Measurements from ENCODE around the gene IFTAP. TPM values are rescaled to one million over a fixed set of nuclear protein-coding genes. Genes with fewer than 3 reads are reported as not detected.

IFTAP gene
- total and polyA plus RNA-seq, 7 donors: 12.7 to 77.3 (median 38.5) TPM

DNA sequence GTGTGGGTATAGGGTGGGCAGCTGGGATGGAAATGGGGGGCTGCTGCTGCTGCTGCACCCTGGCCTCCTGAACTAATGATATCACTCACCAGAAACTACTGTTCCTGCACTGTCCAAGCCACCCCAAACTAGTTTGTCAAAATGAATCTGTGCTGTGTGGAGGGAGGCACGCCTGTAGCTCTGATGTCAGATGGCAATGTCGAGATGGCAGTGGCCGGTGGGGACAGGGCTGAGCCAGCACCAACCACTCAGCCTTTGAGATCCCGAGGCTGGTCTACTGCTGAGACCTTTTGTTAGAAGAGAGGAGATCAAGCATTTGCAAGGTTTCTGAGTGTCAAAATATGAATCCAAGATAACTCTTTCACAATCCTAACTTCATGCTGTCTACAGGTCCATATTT lies 25.2 kb upstream of the IFTAP start:
- DNase-seq: no peak
- no peak for TF ChIP-seq EP300 (IDR thresholded peaks at IDR 0.05)
- no peak for TF ChIP-seq POLR2AphosphoS5 (IDR thresholded peaks at IDR 0.05)
- TF ChIP-seq, protein P1, sequence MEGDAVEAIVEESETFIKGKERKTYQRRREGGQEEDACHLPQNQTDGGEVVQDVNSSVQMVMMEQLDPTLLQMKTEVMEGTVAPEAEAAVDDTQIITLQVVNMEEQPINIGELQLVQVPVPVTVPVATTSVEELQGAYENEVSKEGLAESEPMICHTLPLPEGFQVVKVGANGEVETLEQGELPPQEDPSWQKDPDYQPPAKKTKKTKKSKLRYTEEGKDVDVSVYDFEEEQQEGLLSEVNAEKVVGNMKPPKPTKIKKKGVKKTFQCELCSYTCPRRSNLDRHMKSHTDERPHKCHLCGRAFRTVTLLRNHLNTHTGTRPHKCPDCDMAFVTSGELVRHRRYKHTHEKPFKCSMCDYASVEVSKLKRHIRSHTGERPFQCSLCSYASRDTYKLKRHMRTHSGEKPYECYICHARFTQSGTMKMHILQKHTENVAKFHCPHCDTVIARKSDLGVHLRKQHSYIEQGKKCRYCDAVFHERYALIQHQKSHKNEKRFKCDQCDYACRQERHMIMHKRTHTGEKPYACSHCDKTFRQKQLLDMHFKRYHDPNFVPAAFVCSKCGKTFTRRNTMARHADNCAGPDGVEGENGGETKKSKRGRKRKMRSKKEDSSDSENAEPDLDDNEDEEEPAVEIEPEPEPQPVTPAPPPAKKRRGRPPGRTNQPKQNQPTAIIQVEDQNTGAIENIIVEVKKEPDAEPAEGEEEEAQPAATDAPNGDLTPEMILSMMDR (IDR thresholded peaks at IDR 0.05): no peak
- no peak for TF ChIP-seq POLR2A (IDR thresholded peaks at IDR 0.05)
- H3K9me3 ChIP-seq: no peaks in the 10 kb centered on the region
- no peak overlapping the region for H3K27ac ChIP-seq
- intact Hi-C loops (cut with DNase I): no loop called here
- no peaks in the 10 kb centered on the region for H3K27me3 ChIP-seq
- WGBS, 2 donors: 65 to 84% methylated on average over 4 of the region's 4 CpGs
- no peak overlapping the region for H3K4me3 ChIP-seq
- H3K36me3 ChIP-seq: no peaks in the 10 kb centered on the region
- H3K4me1 ChIP-seq: peaks cover 0 to 8% (median 7%) of the 10 kb centered on the region in 4 donors

DNA sequence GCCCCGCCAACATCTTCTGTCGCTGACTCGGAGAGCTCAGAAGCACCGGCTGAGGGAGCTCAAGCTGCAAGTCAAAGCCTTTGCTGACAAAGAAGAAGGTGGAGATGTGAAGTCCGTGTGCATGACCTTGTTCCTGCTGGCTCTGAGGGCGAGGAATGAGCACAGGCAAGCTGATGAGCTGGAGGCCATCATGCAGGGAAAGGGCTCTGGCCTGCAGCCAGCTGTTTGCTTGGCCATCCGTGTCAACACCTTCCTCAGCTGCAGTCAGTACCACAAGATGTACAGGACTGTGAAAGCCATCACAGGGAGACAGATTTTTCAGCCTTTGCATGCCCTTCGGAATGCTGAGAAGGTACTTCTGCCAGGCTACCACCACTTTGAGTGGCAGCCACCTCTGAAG lies 19.8 kb upstream of the IFTAP start:
- intact Hi-C loops (cut with DNase I): no loop called here
- Histone ChIP-seq H3K4me1 (peaks cover 0 to 26% (median 14%) of the 10 kb centered on the region in 4 donors), H3K9me3 (no peaks in the 10 kb centered on the region), H3K27ac (no peak overlapping the region), H3K4me3 (no peak overlapping the region), H3K27me3 (no peaks in the 10 kb centered on the region), H3K36me3 (no peaks in the 10 kb centered on the region)
- WGBS, 2 donors: 84 to 86% methylated on average over 8 of the region's 8 CpGs
- TF ChIP-seq, protein P1 (IDR thresholded peaks at IDR 0.05): no peak
- TF ChIP-seq POLR2AphosphoS5 (IDR thresholded peaks at IDR 0.05) (no peak), POLR2A (IDR thresholded peaks at IDR 0.05) (no peak), EP300 (IDR thresholded peaks at IDR 0.05) (no peak)
- no peak for DNase-seq

- H3K9me3 ChIP-seq: no peaks in the 10 kb centered on the region
These were observed 16.9 kb upstream of the IFTAP start for GRCh38 chr11:36577373-36577772.

DNA sequence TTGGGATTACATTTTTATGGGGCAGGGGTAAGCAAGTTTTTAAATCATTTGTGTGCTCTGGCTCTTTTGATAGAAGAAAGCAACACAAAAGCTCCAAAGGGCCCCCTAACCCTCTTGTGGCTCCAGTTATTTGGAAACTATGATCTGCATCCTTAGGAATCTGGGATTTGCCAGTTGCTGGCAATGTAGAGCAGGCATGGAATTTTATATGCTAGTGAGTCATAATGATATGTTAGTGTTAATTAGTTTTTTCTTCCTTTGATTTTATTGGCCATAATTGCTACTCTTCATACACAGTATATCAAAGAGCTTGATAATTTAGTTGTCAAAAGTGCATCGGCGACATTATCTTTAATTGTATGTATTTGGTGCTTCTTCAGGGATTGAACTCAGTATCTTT lies 16.4 kb upstream of the IFTAP start:
- Histone ChIP-seq H3K4me3 (no peak overlapping the region), H3K4me1 (peaks cover 0 to 26% (median 14%) of the 10 kb centered on the region in 4 donors), H3K27ac (peak overlapping the region; percentile 28 to 70 (median 51)), H3K27me3 (no peaks in the 10 kb centered on the region), H3K9me3 (no peaks in the 10 kb centered on the region), H3K36me3 (no peaks in the 10 kb centered on the region)
- intact Hi-C loops (cut with DNase I): no loop called here
- DNase-seq: no peak
- WGBS, 2 donors: 70 to 74% methylated on average over 2 of the region's 2 CpGs
- TF ChIP-seq POLR2AphosphoS5 (IDR thresholded peaks at IDR 0.05) (no peak), EP300 (IDR thresholded peaks at IDR 0.05) (no peak), POLR2A (IDR thresholded peaks at IDR 0.05) (no peak)
- TF ChIP-seq, protein P1 (IDR thresholded peaks at IDR 0.05): no peak

More at GRCh38 chr11:36577373-36577772, 16.9 kb upstream of the IFTAP start:
- no peak overlapping the region for H3K4me3 ChIP-seq
- DNase-seq: no peak
- no peaks in the 10 kb centered on the region for H3K27me3 ChIP-seq
- intact Hi-C loops (cut with DNase I): no loop called here
- TF ChIP-seq, protein P1 (IDR thresholded peaks at IDR 0.05): no peak
- TF ChIP-seq EP300 (IDR thresholded peaks at IDR 0.05) (no peak), POLR2AphosphoS5 (IDR thresholded peaks at IDR 0.05) (no peak), POLR2A (IDR thresholded peaks at IDR 0.05) (no peak)
- H3K36me3 ChIP-seq: no peaks in the 10 kb centered on the region
- peaks cover 0 to 26% (median 14%) of the 10 kb centered on the region in 4 donors for H3K4me1 ChIP-seq
- WGBS, 2 donors: 62 to 76% methylated on average over 2 of the region's 2 CpGs
- peak overlapping the region; percentile 28 to 70 (median 51) for H3K27ac ChIP-seq

- Histone ChIP-seq H3K27ac (peak overlapping the region in 2 of 4 donors; percentile 62 to 70), H3K4me1 (peaks cover 0 to 26% (median 14%) of the 10 kb centered on the region in 4 donors), H3K4me3 (no peak overlapping the region), H3K9me3 (no peaks in the 10 kb centered on the region), H3K27me3 (no peaks in the 10 kb centered on the region), H3K36me3 (no peaks in the 10 kb centered on the region)
- TF ChIP-seq POLR2AphosphoS5 (IDR thresholded peaks at IDR 0.05) (no peak), POLR2A (IDR thresholded peaks at IDR 0.05) (no peak), EP300 (IDR thresholded peaks at IDR 0.05) (no peak)
- TF ChIP-seq, protein P1 (IDR thresholded peaks at IDR 0.05): no peak
- WGBS, 2 donors: 71 to 78% methylated on average over 1 of the region's 1 CpG
- DNase-seq: no peak
- intact Hi-C loops (cut with DNase I): no loop called here
These were observed 15.8 kb upstream of the IFTAP start for GRCh38 chr11:36578458-36578857.
